Naive thymus-derived CD4-positive, alpha-beta T cell (primary cell): ENCODE measurements around the gene ISCA1. TPM values are rescaled to one million over a fixed set of nuclear protein-coding genes. Genes with fewer than 3 reads are reported as not detected.

Source experiments
- ATAC-seq: fragments of 150-1000 bp; cut with Tn5 transposase; 2 replicates; pipeline ENCODE4 v1.10.0; 2021; ENCODE audit warnings: mild to moderate bottlenecking, moderate library complexity
- CTCF ChIA-PET: fragments of 350-600 bp; sonication (Branson Sonifier 250); formaldehyde crosslinking; loops from one replicate; lab custom pipeline; 2021; ENCODE audit warnings: antibody characterized with exemption; lab: Charles Lee
- POLR2A ChIA-PET: fragments of 350-600 bp; sonication (Branson Sonifier 250); formaldehyde crosslinking; loops from one replicate; lab custom pipeline; 2021; ENCODE audit warnings: antibody characterized with exemption, inconsistent platforms; lab: Charles Lee
- DNase-seq, 9 donors: peaks; one replicate each; pipeline versions ENCODE4 v3.0.0 to v3.0.0-alpha.2; 2020 to 2022; ENCODE audit warnings: mixed read lengths in 1 of 9
- H3K27ac ChIP-seq: one replicate; pipeline ENCODE4 v1.7.0; 2013; ENCODE audit warnings: mild to moderate bottlenecking, low read depth, low read length, moderate library complexity
- H3K27me3 ChIP-seq, 2 donors: one replicate each; pipeline ENCODE4 v1.7.0; 2013; ENCODE audit warnings: low read length in 2 of 2, mild to moderate bottlenecking in 2 of 2, moderate library complexity in 2 of 2; ENCODE audit not compliant: control insufficient read depth in 2 of 2, insufficient read depth in 2 of 2
- H3K36me3 ChIP-seq, 3 experiments: 1 replicate in 2 of 3; 2 replicates in 1 of 3; pipeline ENCODE4 v1.7.0; 2013; ENCODE audit warnings: low read length in 3 of 3, mild to moderate bottlenecking in 3 of 3, moderate library complexity in 1 of 3; ENCODE audit not compliant: insufficient read depth in 3 of 3, control insufficient read depth in 2 of 3
- H3K4me1 ChIP-seq, 2 donors: one replicate each; pipeline ENCODE4 v1.7.0; 2013; ENCODE audit warnings: low read length in 2 of 2, mild to moderate bottlenecking in 2 of 2, moderate library complexity in 1 of 2; ENCODE audit not compliant: control insufficient read depth in 2 of 2, insufficient read depth in 2 of 2
- H3K4me3 ChIP-seq: 2 replicates; pipeline ENCODE4 v1.7.0; 2013; ENCODE audit warnings: mild to moderate bottlenecking, low read length
- H3K9me3 ChIP-seq, 3 experiments: 1 replicate in 2 of 3; 2 replicates in 1 of 3; pipeline ENCODE4 v1.7.0; 2013; ENCODE audit warnings: low read length in 3 of 3; ENCODE audit not compliant: control insufficient read depth in 2 of 3
- H3K27ac Mint-ChIP-seq, 9 donors: one replicate each; pipeline ENCODE4 v1.8.0; 2020 to 2022; ENCODE audit warnings: mixed read lengths in 9 of 9, mild to moderate bottlenecking in 8 of 9, moderate library complexity in 5 of 9, inconsistent platforms in 2 of 9
- H3K27me3 Mint-ChIP-seq, 5 donors: one replicate each; pipeline ENCODE4 v1.8.0; 2021 to 2022; ENCODE audit warnings: mixed read lengths in 5 of 5, mild to moderate bottlenecking in 1 of 5
- H3K36me3 Mint-ChIP-seq, 5 donors: one replicate each; pipeline ENCODE4 v1.8.0; 2020 to 2022; ENCODE audit warnings: mixed read lengths in 5 of 5, mild to moderate bottlenecking in 3 of 5, inconsistent platforms in 1 of 5
- H3K4me1 Mint-ChIP-seq, 7 donors: one replicate each; pipeline ENCODE4 v1.8.0; 2020 to 2022; ENCODE audit warnings: mixed read lengths in 7 of 7, mild to moderate bottlenecking in 3 of 7, inconsistent platforms in 1 of 7
- H3K4me3 Mint-ChIP-seq, 10 donors: one replicate each; pipeline ENCODE4 v1.8.0; 2020 to 2022; ENCODE audit warnings: mild to moderate bottlenecking in 10 of 10, mixed read lengths in 10 of 10, moderate library complexity in 6 of 10, inconsistent platforms in 2 of 10
- H3K9me3 Mint-ChIP-seq, 11 donors: one replicate each; pipeline ENCODE4 v1.8.0; 2020 to 2022; ENCODE audit warnings: mixed read lengths in 11 of 11, mild to moderate bottlenecking in 4 of 11, inconsistent platforms in 1 of 11, moderate library complexity in 1 of 11
- intact Hi-C, 2 donors: fragments of 100-400 bp; cut with micrococcal nuclease; formaldehyde crosslinking; loops; one replicate each; pipeline ENCODE4 v1.15.1; 2023
- polyA plus RNA-seq, 2 donors: library from polyadenylated mRNA; unstranded; fragments of 300-500 nt; fragmentation: Illumina TruSeq; gene quantifications; one replicate each; pipeline ENCODE4 v1.2.3, GENCODE V29; 2021
- total RNA-seq, 6 experiments: library from RNA in 5 of 6; stranded (reverse) in 5 of 6; gene quantifications; 1 replicate in 5 of 6; 2 replicates in 1 of 6; pipeline ENCODE4 v1.2.3 and lab custom pipeline; 2021 to 2026

ISCA1 gene
- total and polyA plus RNA-seq, 7 experiments from 2014 or later: 26.3 to 62.3 (median 38.4) TPM

DNA sequence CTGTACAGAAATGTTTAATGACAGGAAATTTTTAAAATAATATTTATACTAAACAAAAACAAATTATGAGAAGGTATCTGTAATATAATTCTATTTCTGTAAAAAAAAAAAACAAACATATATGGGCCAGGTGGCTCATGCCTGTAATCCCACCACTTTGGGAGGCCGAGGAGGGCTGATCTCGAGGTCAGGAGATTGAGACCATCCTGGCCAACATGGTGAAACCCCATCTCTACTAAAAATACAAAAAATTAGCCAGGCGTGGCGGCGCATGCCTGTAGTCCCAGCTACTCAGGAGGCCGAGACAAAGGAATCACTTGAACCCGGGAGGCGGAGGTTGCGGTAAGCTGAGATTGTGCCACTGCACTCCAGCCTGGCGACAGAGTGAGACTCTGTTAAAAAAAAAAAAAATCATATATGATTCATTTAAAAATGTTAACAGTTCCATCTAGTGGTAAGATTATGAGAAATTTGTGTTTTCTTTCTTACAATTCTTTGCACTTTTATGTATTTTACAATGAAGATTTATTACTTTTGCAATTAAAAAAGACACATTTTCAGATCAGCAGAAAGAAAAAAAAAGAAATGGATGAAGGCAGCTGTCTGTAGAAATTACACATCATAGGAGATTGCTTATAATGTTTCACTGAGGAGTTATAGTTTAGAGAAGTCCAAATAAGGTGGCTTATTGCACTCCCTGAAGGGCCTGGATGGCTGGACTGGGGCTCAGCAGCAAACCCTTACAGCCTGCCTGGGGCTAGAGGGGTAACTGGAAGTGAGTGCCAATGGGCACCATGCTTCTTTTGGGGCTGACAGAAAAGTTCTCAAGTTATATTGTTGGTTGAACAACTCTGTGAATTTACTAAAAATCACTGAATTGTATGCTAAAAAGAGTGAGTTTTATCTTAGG is 43.2 kb downstream of the ISCA1 start:
- Histone ChIP-seq H3K27ac (no peak overlapping the region), H3K4me3 (no peak overlapping the region), H3K9me3 (no peaks in the 10 kb centered on the region), H3K36me3 (no peaks in the 10 kb centered on the region), H3K27me3 (no peaks in the 10 kb centered on the region), H3K4me1 (no peaks in the 10 kb centered on the region)
- DNase-seq: no peak
- peak overlapping the region in 1 of 9 donors; percentile 22 for H3K27ac Mint-ChIP-seq
- H3K4me3 Mint-ChIP-seq: no peak overlapping the region
- peaks cover 0 to 5% (median 0%) of the 10 kb centered on the region in 7 donors for H3K4me1 Mint-ChIP-seq
- peaks cover 0 to 5% (median 0%) of the 10 kb centered on the region in 5 donors for H3K27me3 Mint-ChIP-seq
- ChIA-PET POLR2A (no interaction called here), CTCF (no interaction called here)
- H3K36me3 Mint-ChIP-seq: peaks cover 0 to 3% (median 0%) of the 10 kb centered on the region in 5 donors
- ATAC-seq: no peak
- intact Hi-C loops: no loop called here
- no peaks in the 10 kb centered on the region for H3K9me3 Mint-ChIP-seq

DNA sequence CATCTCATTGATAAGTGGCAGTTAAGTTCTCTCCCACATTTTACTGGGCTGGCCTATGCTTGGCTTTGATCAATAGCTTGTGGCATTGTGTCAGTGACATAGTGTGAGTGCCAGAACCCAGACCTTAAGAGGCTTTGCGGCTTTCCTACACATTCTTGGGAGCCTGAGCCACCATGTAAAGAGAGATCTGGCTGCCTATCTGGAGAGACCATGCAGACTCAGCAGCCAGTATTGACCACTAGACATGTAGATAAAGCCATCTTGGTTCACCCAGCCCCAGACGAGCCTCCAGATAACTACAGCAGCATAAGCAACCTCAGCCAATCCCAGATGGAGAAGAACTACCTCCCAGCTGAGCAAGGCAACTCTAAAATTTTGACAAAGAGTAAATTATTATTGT is 51.5 kb downstream of the ISCA1 start:
- H3K4me3 Mint-ChIP-seq: no peak overlapping the region
- no peak for DNase-seq
- no peak overlapping the region for H3K27ac Mint-ChIP-seq
- CTCF ChIA-PET: no interaction called here
- no peaks in the 10 kb centered on the region for H3K9me3 Mint-ChIP-seq
- Histone ChIP-seq H3K9me3 (no peaks in the 10 kb centered on the region), H3K4me3 (no peak overlapping the region), H3K27me3 (no peaks in the 10 kb centered on the region), H3K36me3 (no peaks in the 10 kb centered on the region), H3K27ac (no peak overlapping the region), H3K4me1 (no peaks in the 10 kb centered on the region)
- H3K4me1 Mint-ChIP-seq: no peaks in the 10 kb centered on the region
- peaks cover 0 to 10% (median 2%) of the 10 kb centered on the region in 5 donors for H3K27me3 Mint-ChIP-seq
- POLR2A ChIA-PET: no interaction called here
- peaks cover 0 to 3% (median 0%) of the 10 kb centered on the region in 5 donors for H3K36me3 Mint-ChIP-seq
- ATAC-seq: no peak
- intact Hi-C loops: no loop called here

DNA sequence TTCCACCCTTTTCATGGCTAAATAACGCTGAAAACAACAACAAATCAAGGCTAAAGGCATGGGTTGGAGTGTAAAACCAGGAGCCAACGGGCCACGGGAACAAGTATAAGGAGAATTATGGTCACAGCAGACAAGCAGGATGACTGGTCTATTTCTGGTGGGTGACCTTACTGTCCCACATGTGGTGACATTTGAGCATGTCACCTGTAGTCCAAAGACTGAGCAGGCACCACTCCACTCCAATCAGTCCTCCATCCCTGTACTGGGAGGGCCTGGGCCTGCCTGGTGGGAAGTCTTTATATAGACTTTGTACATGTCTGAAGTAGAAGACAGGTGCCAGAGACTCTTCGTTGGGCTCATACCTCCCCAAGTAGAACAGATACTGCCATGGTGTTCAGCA is 59.7 kb downstream of the ISCA1 start:
- POLR2A ChIA-PET: no interaction called here
- no peak overlapping the region for H3K4me3 Mint-ChIP-seq
- H3K36me3 Mint-ChIP-seq: no peaks in the 10 kb centered on the region
- CTCF ChIA-PET: no interaction called here
- Histone ChIP-seq H3K4me3 (no peak overlapping the region), H3K9me3 (no peaks in the 10 kb centered on the region), H3K36me3 (no peaks in the 10 kb centered on the region), H3K4me1 (no peaks in the 10 kb centered on the region), H3K27me3 (no peaks in the 10 kb centered on the region), H3K27ac (no peak overlapping the region)
- intact Hi-C loops: no loop called here
- ATAC-seq: no peak
- H3K9me3 Mint-ChIP-seq: no peaks in the 10 kb centered on the region
- H3K27ac Mint-ChIP-seq: no peak overlapping the region
- no peak for DNase-seq
- no peaks in the 10 kb centered on the region for H3K4me1 Mint-ChIP-seq
- peaks cover 2 to 14% (median 5%) of the 10 kb centered on the region in 5 donors for H3K27me3 Mint-ChIP-seq

DNA sequence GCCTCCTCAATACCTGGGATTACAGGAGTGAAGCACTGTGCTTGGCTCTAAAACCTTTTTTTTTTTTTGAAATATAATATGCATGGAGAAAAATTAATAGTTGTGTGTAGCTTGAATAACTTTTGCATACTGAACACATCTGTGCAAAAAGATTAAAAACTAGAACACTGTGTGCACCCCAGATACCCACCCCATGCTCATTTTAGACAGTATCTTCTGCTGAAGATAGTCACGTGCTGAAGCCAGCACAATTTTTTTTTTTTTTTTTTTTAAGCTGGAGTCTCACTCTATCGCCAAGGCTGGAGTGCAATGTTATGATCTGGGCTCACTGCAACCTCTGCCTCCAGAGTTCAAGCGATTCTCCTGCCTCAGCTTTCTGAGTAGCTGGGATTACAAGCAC is 62.7 kb downstream of the ISCA1 start:
- Mint-ChIP-seq H3K4me3 (no peak overlapping the region), H3K9me3 (no peaks in the 10 kb centered on the region), H3K36me3 (no peaks in the 10 kb centered on the region), H3K27ac (no peak overlapping the region), H3K4me1 (no peaks in the 10 kb centered on the region), H3K27me3 (peaks cover 2 to 14% (median 5%) of the 10 kb centered on the region in 5 donors)
- no peak for DNase-seq
- no peaks in the 10 kb centered on the region for H3K36me3 ChIP-seq
- CTCF ChIA-PET: no interaction called here
- no peaks in the 10 kb centered on the region for H3K4me1 ChIP-seq
- H3K27me3 ChIP-seq: no peaks in the 10 kb centered on the region
- H3K4me3 ChIP-seq: no peak overlapping the region
- no peak for ATAC-seq
- H3K9me3 ChIP-seq: no peaks in the 10 kb centered on the region
- H3K27ac ChIP-seq: no peak overlapping the region
- POLR2A ChIA-PET: no interaction called here
- intact Hi-C loops: no loop called here

DNA sequence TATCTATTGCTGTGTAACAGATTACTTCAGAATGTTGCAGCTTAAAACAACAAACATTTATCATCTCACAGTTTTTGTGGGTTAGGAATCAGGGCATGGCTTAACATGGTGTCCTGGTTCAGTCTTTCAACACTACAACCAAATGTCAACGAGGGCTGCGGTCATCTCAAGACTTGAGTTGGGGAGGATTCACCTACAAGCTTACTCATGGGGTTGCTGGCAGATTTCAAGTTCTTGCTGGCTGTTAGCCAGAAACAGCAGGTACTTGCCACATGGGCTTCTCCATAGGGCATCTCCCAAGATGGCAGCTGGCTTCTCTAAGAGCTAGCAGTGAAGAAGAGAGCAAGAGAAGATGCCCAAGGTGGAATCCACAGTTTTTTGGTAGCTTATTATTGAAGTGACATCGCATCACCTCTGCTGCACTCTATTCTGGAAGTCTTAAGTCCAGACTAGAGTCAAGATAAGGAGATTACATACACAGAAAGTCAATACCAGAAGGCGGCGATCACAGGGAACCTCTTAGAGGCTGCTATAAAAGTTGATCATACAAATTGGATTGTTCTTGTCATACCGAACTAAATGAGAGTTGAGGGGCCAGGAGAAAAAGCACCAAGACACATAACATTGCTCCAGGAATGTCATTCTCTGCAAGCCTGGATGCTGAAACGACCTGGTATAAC is 65.1 kb downstream of the ISCA1 start:
- no peak overlapping the region for H3K4me3 Mint-ChIP-seq
- ATAC-seq: no peak
- H3K9me3 Mint-ChIP-seq: no peaks in the 10 kb centered on the region
- H3K27ac ChIP-seq: no peak overlapping the region
- H3K36me3 ChIP-seq: no peaks in the 10 kb centered on the region
- peaks cover 0 to 7% (median 2%) of the 10 kb centered on the region in 5 donors for H3K27me3 Mint-ChIP-seq
- H3K27me3 ChIP-seq: no peaks in the 10 kb centered on the region
- no peaks in the 10 kb centered on the region for H3K4me1 ChIP-seq
- ChIA-PET POLR2A (no interaction called here), CTCF (no interaction called here)
- no peak overlapping the region for H3K4me3 ChIP-seq
- no peak overlapping the region for H3K27ac Mint-ChIP-seq
- intact Hi-C loops: no loop called here
- no peaks in the 10 kb centered on the region for H3K9me3 ChIP-seq
- no peak for DNase-seq
- no peaks in the 10 kb centered on the region for H3K36me3 Mint-ChIP-seq
- no peaks in the 10 kb centered on the region for H3K4me1 Mint-ChIP-seq
